ENCODE data around the gene WNT9B. TPM values are rescaled to one million over a fixed set of nuclear protein-coding genes. Genes with fewer than 3 reads are reported as not detected.

Gene WNT9B
- total and polyA plus RNA-seq, 2 of the 13 experiments (the other 11 are each of a cell fraction or from before 2014, with no cell fraction given): not detected

- Histone ChIP-seq H3K79me2 (ENCODE audit: insufficient read depth, low read length) (no peaks in the 10 kb centered on the region), H3K36me3 (replicated peaks in 1 of 2; ENCODE audit: control insufficient read depth in 1 of 2, insufficient read depth in 2 of 2, low read length in 2 of 2) (no peaks in the 10 kb centered on the region), H3K27ac (ENCODE audit: extremely low read length, insufficient read depth, low read length) (no peak overlapping the region), H3K27me3 (ENCODE audit: control insufficient read depth in 1 of 2, insufficient read depth in 2 of 2, low read length in 2 of 2) (peaks cover 4 to 73% of the 10 kb centered on the region in 2 experiments; a peak in 3 of 5 replicates), H3K4me1 (ENCODE audit: insufficient read depth, low read length) (no peaks in the 10 kb centered on the region), H2AFZ (ENCODE audit: low read length) (no peak overlapping the region), H3K4me3 (replicated peaks in 1 of 3; ENCODE audit: insufficient read depth in 1 of 3, low read depth in 2 of 3, low read length in 3 of 3) (no peak overlapping the region), H3K9ac (ENCODE audit: insufficient read depth, low read depth, low read length) (no peak overlapping the region), H3K9me3 (ENCODE audit: low read length) (no peaks in the 10 kb centered on the region), H3K4me2 (ENCODE audit: low read depth, low read length) (no peak overlapping the region), H4K20me1 (ENCODE audit: insufficient read depth, low read length) (no peaks in the 10 kb centered on the region)
- 31% methylated on average over 11 of the region's 11 CpGs for WGBS (ENCODE audit: low lambda C conversion rate)
- FAIRE-seq (no peak), ATAC-seq (no peak), DNase-seq (ENCODE audit: low spot score) (no peak)
- ChIA-PET CTCF (ENCODE audit: low intra/inter-chr PET ratio, low total read pairs) (no interaction called here), POLR2A (no interaction called here)
- intact Hi-C loops (cut with micrococcal nuclease; ENCODE audit: unreplicated experiment) (no loop called here), in situ Hi-C loops (cut with HindIII; ENCODE audit: extremely low pct_ligation_motif_present, low pct_unique_long_range_greater_than_20kb) (no loop called here)
- no peak for TF ChIP-seq ZNF572 (CRISPR knock-in tag; IDR thresholded peaks at IDR 0.05)
- no peak for TF ChIP-seq ELF4 (CRISPR knock-in tag; IDR thresholded peaks at IDR 0.05; ENCODE audit: borderline replicate concordance)
- TF ChIP-seq PAWR (CRISPR knock-in tag; IDR thresholded peaks at IDR 0.05; ENCODE audit: borderline replicate concordance): no peak
- no TSS peak for BruUV-seq (replicated peaks)
Observed at GRCh38 chr17:46811978-46812583, 39.3 kb upstream of the WNT9B start.

- H3K27ac ChIP-seq (ENCODE audit: extremely low read length, insufficient read depth, low read length): no peak overlapping the region
- WGBS (ENCODE audit: low lambda C conversion rate): 29% methylated on average over 6 of the region's 6 CpGs
- no peak overlapping the region for H3K9ac ChIP-seq (ENCODE audit: insufficient read depth, low read depth, low read length)
- no peaks in the 10 kb centered on the region for H3K9me3 ChIP-seq (ENCODE audit: low read length)
- ChIA-PET CTCF (ENCODE audit: low intra/inter-chr PET ratio, low total read pairs) (no interaction called here), POLR2A (no interaction called here)
- ATAC-seq (no peak), DNase-seq (ENCODE audit: low spot score) (no peak), FAIRE-seq (no peak)
- intact Hi-C loops (cut with micrococcal nuclease; ENCODE audit: unreplicated experiment): no loop called here
- H3K4me2 ChIP-seq (ENCODE audit: low read depth, low read length): no peak overlapping the region
- in situ Hi-C loops (cut with HindIII; ENCODE audit: extremely low pct_ligation_motif_present, low pct_unique_long_range_greater_than_20kb): no loop called here
- peaks cover 4 to 80% of the 10 kb centered on the region in 2 experiments; a peak in 3 of 5 replicates for H3K27me3 ChIP-seq (ENCODE audit: control insufficient read depth in 1 of 2, insufficient read depth in 2 of 2, low read length in 2 of 2)
- H4K20me1 ChIP-seq (ENCODE audit: insufficient read depth, low read length): no peaks in the 10 kb centered on the region
- no peak overlapping the region for H3K4me3 ChIP-seq (replicated peaks in 1 of 3; ENCODE audit: insufficient read depth in 1 of 3, low read depth in 2 of 3, low read length in 3 of 3)
- no TSS peak for BruUV-seq (replicated peaks)
- H3K79me2 ChIP-seq (ENCODE audit: insufficient read depth, low read length): no peaks in the 10 kb centered on the region
- TF ChIP-seq HDAC1 (CRISPR knock-in tag; IDR thresholded peaks at IDR 0.05) (no peak), ZFP36 (IDR thresholded peaks at IDR 0.05; ENCODE audit: borderline replicate concordance, low read depth, low read length, partially characterized antibody) (peak; percentile 31)
- H3K4me1 ChIP-seq (ENCODE audit: insufficient read depth, low read length): no peaks in the 10 kb centered on the region
- H2AFZ ChIP-seq (ENCODE audit: low read length): no peak overlapping the region
- H3K36me3 ChIP-seq (replicated peaks in 1 of 2; ENCODE audit: control insufficient read depth in 1 of 2, insufficient read depth in 2 of 2, low read length in 2 of 2): no peaks in the 10 kb centered on the region
Observed at GRCh38 chr17:46812624-46813318, 38.6 kb upstream of the WNT9B start.
